ENCODE measurements around the gene GPC1.

GPC1 gene

DNA sequence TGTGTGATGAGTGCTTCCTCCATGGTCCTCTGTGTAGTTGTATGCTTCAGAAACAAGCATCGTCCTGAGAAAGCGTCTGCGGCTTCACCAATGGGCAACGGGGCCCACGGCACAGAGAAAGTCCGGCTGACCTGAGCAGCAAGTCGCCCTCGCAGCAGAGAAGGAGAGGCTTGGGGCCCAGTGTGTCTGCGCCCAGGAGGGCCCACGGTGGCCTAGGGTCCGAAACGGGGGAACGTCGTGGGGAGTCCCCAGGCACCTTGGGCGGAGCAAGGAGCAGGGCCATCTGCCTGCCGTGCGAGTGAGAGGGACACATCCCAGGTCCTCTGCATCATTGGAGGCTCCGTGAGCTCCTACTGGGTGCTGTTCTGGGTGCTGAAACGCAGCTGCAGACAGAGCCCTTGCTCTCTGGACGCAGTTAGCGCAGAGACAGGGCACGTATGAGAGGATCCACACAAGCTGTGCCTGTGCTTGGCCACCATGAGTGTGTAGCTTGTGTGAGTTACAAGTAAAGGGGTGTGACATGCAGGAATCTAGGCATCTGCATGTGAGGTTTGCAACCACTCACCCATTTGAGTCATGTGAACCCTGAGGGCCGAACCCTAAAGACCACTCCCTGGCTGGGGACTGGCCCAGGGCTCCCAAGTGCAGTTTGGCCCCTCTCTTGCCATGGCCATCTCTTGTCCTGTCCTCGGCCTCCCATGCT, 10.6 kb downstream of the GPC1 start:
- DNase-seq (ENCODE audit: low read depth): no peak

DNA sequence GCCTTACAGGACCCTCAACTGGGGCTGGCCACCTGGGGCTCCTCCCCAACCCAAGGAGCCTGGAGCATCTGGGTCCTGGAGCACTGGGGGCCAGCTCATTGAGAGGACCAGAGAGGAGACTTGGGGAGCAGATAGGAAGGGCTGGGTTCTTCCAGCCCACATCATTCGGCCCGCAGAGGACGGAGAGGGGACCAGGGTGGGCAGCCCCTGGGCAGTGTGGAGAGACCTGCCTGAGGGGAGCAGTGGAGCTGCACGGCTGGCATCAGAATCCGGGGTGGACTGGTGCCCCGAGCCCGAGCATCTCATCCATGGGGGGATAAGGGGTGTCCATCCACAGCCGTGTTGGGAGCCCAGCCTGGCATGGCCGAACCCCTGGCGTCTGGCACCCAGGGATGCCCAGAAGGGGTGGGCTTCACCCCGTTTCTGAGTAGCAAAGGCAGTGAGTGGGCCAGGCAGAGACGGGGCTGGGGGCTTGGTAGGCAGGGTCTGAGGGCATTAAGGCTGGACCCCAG, 11.3 kb downstream of the GPC1 start:
- DNase-seq (ENCODE audit: low read depth): no peak

DNA sequence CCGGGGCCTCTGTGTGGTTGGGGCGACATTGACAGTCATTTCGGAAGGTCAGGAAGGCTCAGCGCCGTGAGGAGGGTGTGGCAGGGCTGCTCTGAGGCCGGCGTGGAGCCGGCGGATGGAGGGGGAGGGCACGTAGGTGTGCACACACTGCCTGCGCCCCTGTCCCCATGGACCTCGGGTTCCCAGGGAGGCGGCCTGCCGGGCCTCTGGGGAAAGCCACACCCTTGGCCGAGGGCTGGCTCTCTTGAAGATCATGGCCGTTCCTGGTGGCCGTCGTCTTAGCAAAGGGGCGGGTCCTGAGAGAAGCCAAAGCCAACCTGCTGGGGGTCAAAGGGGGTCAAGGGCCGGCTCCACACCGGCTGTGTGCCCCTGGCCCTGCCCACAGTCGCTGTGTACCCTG, 11.9 kb downstream of the GPC1 start:
- DNase-seq (ENCODE audit: low read depth): no peak

DNA sequence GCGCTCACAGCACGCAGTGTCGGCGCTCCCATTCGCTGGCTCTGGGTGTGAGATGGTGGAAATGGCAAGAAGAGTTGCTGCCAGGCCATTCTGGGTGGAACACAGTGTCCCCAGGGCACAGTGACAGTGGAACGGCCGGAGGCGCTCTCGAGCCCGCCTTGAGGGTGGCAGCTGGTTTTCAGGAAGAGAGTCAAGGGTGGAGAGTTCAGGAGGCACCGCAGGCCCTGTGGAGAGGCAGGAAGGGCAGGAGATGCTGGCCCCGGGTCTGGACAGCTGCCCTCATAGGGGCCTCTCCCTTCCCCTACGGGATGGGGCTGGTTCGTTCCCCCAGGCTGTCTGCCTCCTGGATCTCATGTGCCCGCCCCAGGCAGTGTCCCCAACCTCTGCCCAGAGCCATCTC, 12.5 kb downstream of the GPC1 start:
- no peak for DNase-seq (ENCODE audit: low read depth)

GRCh38 chr2:240448387-240449274, 13.2 kb downstream of the GPC1 start:
- DNase-seq (ENCODE audit: low read depth): no peak

GRCh38 chr2:240449764-240450531, 14.5 kb downstream of the GPC1 start:
- DNase-seq (ENCODE audit: low read depth): no peak

GRCh38 chr2:240450532-240451107, 15.2 kb downstream of the GPC1 start:
- DNase-seq (ENCODE audit: low read depth): no peak

- no peak for DNase-seq (ENCODE audit: low read depth)
Observed at GRCh38 chr2:240451108-240451611, 15.7 kb downstream of the GPC1 start.

DNA sequence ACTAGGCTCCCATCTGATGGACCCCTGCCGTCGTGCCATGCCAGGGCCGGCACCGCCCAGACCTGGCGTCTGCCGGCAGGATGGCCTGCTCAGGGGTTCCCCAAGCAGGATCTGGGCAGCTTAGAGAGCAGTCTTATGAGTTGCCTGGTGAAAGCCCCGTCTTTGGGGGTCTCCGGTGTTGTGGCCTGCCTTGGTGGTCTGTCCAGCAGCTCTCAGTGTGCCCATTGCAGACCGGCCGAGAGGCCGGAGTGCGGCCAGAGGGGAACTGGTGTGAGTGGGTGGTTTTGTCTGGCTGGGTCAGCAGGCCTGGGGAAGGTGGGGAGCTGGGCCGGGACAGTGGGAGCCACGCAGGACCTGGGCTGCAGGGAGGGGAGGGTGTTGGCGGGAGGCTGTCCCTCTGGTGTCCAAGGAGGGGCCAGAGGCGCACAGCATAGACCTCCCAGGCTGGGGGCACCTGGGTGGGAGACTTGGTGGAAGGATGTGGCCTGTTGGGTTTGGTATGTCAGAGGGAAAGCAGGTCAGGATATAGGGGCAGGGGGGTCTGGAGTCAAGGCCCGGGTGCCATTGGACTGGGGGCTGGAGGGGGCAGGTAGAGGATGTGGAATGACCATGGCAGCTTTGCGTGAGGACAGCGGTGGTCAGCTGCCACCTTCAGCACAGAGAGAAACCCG, 16.5 kb downstream of the GPC1 start:
- DNase-seq (ENCODE audit: low read depth): no peak

- DNase-seq (ENCODE audit: low read depth): no peak
Observed at GRCh38 chr2:240452462-240453256, 17.2 kb downstream of the GPC1 start.

DNA sequence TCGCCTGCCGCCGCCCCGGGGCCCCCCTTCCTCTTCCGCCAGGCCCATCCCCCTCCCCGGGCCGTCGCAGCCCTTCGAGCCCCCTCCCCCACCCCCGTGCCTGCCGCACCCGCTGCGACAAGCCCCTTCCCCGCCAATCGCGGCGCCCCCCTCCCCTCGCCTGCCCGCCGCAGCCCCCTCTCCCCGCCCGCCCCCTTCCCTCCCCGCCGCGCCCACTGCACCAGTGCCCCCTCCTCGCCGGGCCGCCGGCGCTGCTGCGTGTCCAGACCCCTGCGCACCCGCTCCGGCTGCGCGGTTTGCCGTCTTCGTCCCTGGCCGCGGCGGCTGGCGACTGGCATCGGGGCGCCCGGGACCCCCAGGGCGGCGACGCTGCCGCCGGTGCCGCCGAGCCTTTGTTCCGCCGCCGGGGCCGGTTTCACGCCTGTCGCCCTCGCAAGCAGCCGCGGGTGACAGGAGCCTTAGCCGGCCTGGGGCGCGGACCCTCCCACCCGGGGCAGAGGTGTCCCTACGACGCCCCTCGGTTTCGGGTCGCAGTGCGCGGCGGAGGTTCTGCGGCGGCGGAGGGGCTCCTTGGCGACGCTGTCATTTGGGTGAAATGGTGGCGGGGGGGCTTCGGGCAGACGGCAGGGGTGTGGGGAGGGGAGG, 18.1 kb downstream of the GPC1 start:
- DNase-seq (ENCODE audit: low read depth): no peak

DNA sequence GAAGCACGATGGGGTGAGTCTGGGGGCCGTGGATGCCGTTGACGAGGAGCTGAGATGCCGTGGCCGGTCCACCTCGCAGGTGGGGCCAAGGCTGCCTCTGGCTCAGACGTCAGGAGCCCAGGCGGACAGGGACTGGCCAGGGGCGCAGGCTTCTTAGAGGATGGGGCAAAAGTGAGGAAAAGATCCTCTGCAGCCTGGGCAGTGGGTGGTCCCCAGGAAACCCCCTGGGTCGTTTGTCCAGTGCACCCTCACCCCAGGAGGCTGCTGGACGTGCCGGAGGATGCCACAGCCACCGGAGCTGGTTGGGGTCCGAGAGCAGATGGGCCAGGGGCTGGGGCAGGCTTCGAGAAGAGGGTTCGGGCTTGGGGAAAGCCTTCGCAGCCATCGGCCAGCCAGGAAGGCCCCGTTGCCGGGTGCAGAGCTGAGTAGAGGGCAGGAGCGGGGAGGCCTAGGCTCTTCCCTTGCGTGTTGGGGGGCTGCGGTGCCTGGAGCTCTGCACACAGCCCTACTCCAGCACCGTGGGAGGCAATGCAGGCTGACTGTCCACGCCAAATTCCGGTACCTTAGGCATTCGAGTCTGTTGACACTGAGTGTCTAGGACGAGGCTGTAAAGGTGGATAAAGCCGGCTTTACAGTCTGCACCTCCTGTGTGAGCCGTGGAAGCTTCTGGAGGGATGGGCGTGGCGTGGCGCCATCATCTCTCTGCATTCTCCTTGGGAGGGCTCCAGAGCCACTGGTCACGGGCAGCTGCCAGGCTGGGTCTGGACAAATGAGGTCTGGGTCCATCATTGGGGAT, 18.8 kb downstream of the GPC1 start:
- DNase-seq (ENCODE audit: low read depth): no peak

GRCh38 chr2:240455272-240455646, 19.8 kb downstream of the GPC1 start:
- DNase-seq (ENCODE audit: low read depth): no peak

GRCh38 chr2:240455647-240456446, 20.4 kb downstream of the GPC1 start:
- DNase-seq (ENCODE audit: low read depth): no peak

DNA sequence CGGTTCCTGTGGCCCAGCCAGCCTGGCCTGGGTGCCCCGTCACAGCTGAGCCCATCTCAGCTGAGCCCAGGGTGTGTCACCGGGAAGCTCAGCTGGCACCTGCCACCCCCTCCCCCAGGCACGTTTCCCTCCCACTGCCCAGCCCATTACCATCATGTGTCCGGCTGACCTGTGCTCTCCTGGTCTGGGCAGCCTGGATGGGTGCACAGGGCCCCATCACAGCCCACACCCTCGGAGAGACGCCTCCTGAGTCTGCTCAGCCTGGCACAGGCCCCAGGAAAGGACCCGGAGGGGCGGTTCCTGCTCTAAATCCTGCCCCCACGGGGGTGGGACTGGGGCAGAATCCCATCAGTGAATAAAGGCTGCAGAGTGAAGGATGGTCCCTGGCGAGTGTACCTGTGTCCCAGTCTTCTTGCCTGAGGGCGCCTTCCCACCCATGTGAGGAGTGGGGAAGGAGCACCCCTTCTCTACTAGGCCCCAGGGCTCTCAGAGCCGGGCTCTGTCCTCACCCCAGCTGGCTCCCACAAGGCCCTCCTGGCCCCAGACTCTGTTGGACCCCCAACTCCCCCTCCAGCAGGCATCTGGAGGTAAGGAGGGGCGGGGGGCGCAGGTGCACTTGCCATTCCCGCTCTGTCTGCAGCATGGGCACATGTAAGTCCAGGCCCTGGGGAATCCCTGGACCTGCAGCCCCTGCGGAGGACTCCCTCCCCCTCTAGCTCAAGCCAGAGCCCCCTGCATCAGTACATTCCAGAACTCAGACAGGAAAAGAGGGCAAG, 21.2 kb downstream of the GPC1 start:
- no peak for DNase-seq (ENCODE audit: low read depth)

DNA sequence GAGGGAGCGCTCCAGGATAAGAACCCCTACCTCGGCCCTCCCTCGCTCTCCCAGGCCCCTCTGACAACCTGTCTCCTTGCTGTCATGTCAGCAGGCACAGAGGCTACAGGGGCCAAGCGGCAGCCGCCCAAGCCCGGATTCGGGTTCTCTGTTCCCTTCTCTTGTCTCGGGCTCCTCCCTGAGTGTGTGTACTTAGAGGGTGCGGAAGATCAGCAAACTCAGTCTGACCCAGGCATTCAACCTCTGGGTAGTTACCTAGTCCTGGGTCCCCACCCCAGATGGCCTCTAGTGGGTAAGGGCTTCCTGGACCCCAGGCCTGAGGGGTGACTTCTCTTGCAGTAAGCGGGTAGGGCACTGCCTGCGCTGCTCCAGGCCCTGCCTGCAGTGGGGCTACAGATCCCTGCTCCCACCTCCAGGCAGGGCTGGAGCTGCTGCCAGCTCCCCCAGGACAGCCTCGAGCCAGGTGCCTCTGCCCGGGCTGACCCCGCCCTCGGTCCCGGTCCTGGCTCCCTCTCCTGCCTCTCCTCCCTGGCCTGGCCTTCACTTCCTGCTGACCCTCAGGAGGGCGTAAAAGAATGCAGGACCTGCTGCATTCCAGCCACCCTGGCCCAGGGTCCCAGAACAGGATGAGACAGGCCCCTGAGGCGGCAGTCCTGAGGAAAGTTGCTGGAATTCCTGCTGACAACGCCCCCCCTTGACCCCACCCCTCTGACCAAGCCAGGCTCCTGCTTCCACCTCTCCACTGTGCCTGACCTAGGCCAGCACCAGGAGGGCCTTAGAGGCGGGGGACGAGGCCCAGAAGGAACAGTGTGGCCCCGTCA, 22.0 kb downstream of the GPC1 start:
- DNase-seq (ENCODE audit: low read depth): no peak
